OCI-LY3 (cell line): ENCODE data around the gene RND3.

Experiments used
- CTCF ChIP-seq: fragments of 200-600, 300-600 bp; sonication (generic); IDR thresholded peaks from 2 replicates; pipeline ENCODE4 v1.5.1; 2014; ENCODE audit warnings: antibody characterized with exemption, low read length, low read depth
- EZH2phosphoT487 ChIP-seq: fragments of 200-600 bp; shearing (Covaris generic); IDR thresholded peaks from 2 replicates; pipeline ENCODE4 v1.6.1; 2018; ENCODE audit warnings: antibody characterized with exemption, mixed run types, low read depth

- no peak for TF ChIP-seq CTCF
- TF ChIP-seq EZH2phosphoT487: no peak
Observed at GRCh38 chr2:150505178-150505577, 17.7 kb upstream of the RND3 start.
